OCI-LY1 (cell line): ENCODE measurements around the gene NAV2.

Experiments
- EZH2 ChIP-seq: fragments of 200-600 bp; sonication (generic), shearing (Covaris generic); IDR thresholded peaks from 2 replicates; pipeline ENCODE4 v1.8.0; 2017; ENCODE audit warnings: borderline replicate concordance, mixed run types, mild to moderate bottlenecking, antibody characterized with exemption, low read length, moderate library complexity, mixed read lengths
- TF ChIP-seq, protein P1 (sequence below): fragments of 200-600 bp; sonication (generic), shearing (Covaris generic); IDR thresholded peaks from 2 replicates; pipeline ENCODE4 v1.5.1; 2017; ENCODE audit warnings: mild to moderate bottlenecking, antibody characterized with exemption, low read length, moderate library complexity, mixed read lengths

DNA sequence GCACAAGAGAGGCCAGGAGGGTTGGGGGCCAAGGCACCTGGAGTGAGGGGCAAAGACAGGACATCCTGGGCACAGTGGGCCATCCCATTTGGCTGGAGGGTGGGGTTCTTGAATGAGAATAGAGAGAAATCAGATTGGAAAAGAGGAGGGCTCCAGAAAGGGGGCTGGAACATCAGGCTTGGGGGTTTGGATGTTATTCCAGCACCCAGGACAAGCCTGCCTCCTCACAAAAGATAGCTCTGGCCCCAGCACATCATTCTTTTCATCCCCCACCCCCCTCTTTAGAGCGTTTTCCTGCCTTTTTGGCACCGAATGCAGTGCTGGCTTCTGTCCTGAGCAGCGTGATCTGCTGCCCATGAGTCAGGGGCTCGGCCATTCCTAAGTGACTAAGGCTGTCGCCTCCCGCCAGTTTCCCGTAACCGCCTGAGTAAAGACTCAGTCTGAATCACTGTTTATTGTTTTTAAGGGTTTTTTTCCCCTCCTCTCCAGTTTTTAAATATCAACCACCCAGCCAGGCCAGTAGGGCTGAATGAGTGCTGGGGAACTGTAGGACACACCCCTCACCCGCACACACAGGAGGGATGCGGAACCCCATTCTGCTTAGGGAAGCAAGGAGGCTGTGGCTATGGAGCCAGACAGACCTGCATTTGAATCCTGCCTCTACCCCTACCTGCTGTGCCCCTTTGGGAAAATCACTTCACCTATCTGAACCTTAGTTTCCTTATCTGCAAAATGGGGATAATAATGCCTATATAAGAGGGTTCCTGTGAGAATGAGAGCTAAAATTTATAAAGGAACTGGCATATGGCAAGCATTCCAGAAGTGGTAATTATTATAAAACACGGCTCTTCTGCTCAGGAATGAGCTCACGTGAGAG is 32.4 kb upstream of the NAV2 start:
- TF ChIP-seq, protein P1, sequence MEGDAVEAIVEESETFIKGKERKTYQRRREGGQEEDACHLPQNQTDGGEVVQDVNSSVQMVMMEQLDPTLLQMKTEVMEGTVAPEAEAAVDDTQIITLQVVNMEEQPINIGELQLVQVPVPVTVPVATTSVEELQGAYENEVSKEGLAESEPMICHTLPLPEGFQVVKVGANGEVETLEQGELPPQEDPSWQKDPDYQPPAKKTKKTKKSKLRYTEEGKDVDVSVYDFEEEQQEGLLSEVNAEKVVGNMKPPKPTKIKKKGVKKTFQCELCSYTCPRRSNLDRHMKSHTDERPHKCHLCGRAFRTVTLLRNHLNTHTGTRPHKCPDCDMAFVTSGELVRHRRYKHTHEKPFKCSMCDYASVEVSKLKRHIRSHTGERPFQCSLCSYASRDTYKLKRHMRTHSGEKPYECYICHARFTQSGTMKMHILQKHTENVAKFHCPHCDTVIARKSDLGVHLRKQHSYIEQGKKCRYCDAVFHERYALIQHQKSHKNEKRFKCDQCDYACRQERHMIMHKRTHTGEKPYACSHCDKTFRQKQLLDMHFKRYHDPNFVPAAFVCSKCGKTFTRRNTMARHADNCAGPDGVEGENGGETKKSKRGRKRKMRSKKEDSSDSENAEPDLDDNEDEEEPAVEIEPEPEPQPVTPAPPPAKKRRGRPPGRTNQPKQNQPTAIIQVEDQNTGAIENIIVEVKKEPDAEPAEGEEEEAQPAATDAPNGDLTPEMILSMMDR = no peak
- no peak for TF ChIP-seq EZH2
